ENCODE results near the gene TM2D3.

Gene TM2D3

GRCh38 chr15:101667881-101668280 is 15.7 kb upstream of the TM2D3 start:
- no peak overlapping the region for H2AFZ ChIP-seq (ENCODE audit: low read depth, low read length)
- H4K20me1 ChIP-seq (ENCODE audit: insufficient read depth, low read length) = no peaks in the 10 kb centered on the region
- peaks cover 6% of the 10 kb centered on the region for H3K4me1 ChIP-seq (ENCODE audit: low read length)
- H3K27ac ChIP-seq (ENCODE audit: low read length) = no peak overlapping the region
- H3K9me3 ChIP-seq (ENCODE audit: insufficient read depth, low read length) = no peaks in the 10 kb centered on the region
- no peak for TF ChIP-seq EZH2phosphoT487 (IDR thresholded peaks at IDR 0.05; ENCODE audit: low read depth)
- TF ChIP-seq, protein P1, sequence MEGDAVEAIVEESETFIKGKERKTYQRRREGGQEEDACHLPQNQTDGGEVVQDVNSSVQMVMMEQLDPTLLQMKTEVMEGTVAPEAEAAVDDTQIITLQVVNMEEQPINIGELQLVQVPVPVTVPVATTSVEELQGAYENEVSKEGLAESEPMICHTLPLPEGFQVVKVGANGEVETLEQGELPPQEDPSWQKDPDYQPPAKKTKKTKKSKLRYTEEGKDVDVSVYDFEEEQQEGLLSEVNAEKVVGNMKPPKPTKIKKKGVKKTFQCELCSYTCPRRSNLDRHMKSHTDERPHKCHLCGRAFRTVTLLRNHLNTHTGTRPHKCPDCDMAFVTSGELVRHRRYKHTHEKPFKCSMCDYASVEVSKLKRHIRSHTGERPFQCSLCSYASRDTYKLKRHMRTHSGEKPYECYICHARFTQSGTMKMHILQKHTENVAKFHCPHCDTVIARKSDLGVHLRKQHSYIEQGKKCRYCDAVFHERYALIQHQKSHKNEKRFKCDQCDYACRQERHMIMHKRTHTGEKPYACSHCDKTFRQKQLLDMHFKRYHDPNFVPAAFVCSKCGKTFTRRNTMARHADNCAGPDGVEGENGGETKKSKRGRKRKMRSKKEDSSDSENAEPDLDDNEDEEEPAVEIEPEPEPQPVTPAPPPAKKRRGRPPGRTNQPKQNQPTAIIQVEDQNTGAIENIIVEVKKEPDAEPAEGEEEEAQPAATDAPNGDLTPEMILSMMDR (IDR thresholded peaks at IDR 0.05; ENCODE audit: low read depth, low read length) = no peak
- no peak overlapping the region for H3K4me2 ChIP-seq (ENCODE audit: low read length)
- no peaks in the 10 kb centered on the region for H3K27me3 ChIP-seq (ENCODE audit: low read depth, low read length)
- no peaks in the 10 kb centered on the region for H3K79me2 ChIP-seq (ENCODE audit: low read length)
- no peaks in the 10 kb centered on the region for H3K36me3 ChIP-seq (replicated peaks; ENCODE audit: low read depth, low read length)
- no peak overlapping the region for H3K9ac ChIP-seq (ENCODE audit: low read length)
- H3K4me3 ChIP-seq (ENCODE audit: low read length) = no peak overlapping the region

DNA sequence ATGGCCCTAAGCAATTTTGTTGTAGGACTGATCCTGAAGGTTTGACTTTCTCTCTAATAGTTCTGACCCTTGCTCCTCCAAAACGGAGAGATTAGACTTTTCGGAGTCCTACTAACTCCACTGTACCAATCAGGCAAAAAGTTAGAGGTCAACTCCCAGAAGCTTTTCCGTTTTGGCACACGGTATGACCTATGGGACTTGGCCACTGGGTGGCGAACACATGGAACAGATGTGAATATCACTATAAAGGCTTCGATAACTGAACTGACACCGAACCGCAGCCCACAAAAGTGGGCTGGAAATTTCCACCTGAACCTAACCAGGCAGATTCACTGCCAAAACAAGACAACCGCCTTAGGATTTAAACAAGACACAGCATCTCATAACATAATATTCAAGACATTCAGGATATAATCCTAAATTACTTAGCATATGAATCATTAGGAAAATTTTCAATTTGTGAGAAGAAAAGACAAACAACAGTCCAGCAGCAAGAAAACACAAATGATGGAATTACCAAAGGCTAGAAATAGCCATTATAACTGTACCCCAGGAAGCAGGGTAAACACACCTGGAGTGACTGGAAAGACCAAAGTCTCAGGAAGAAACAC is 12.2 kb upstream of the TM2D3 start:
- Histone ChIP-seq H3K4me2 (ENCODE audit: low read length) (no peak overlapping the region), H3K36me3 (replicated peaks; ENCODE audit: low read depth, low read length) (no peaks in the 10 kb centered on the region), H3K79me2 (ENCODE audit: low read length) (no peaks in the 10 kb centered on the region), H3K27me3 (ENCODE audit: low read depth, low read length) (no peaks in the 10 kb centered on the region), H3K27ac (ENCODE audit: low read length) (no peak overlapping the region), H2AFZ (ENCODE audit: low read depth, low read length) (no peak overlapping the region), H3K4me3 (ENCODE audit: low read length) (no peak overlapping the region), H3K4me1 (ENCODE audit: low read length) (peaks cover 6% of the 10 kb centered on the region), H3K9ac (ENCODE audit: low read length) (no peak overlapping the region), H3K9me3 (ENCODE audit: insufficient read depth, low read length) (no peaks in the 10 kb centered on the region), H4K20me1 (ENCODE audit: insufficient read depth, low read length) (no peaks in the 10 kb centered on the region)
- TF ChIP-seq, protein P1 (IDR thresholded peaks at IDR 0.05; ENCODE audit: low read depth, low read length) = peak; percentile 13; the same call in 1 of the 2 replicates
- no peak for TF ChIP-seq EZH2phosphoT487 (IDR thresholded peaks at IDR 0.05; ENCODE audit: low read depth)

GRCh38 chr15:101662203-101662602 is 10.0 kb upstream of the TM2D3 start:
- Histone ChIP-seq H3K4me1 (ENCODE audit: low read length) (no peaks in the 10 kb centered on the region), H4K20me1 (ENCODE audit: insufficient read depth, low read length) (no peaks in the 10 kb centered on the region), H3K4me2 (ENCODE audit: low read length) (no peak overlapping the region), H2AFZ (ENCODE audit: low read depth, low read length) (no peak overlapping the region), H3K9ac (ENCODE audit: low read length) (no peak overlapping the region), H3K27me3 (ENCODE audit: low read depth, low read length) (no peaks in the 10 kb centered on the region), H3K79me2 (ENCODE audit: low read length) (no peaks in the 10 kb centered on the region), H3K9me3 (ENCODE audit: insufficient read depth, low read length) (no peaks in the 10 kb centered on the region), H3K36me3 (replicated peaks; ENCODE audit: low read depth, low read length) (no peaks in the 10 kb centered on the region), H3K4me3 (ENCODE audit: low read length) (no peak overlapping the region), H3K27ac (ENCODE audit: low read length) (no peak overlapping the region)
- TF ChIP-seq, protein P1 (IDR thresholded peaks at IDR 0.05; ENCODE audit: low read depth, low read length) = no peak
- TF ChIP-seq EZH2phosphoT487 (IDR thresholded peaks at IDR 0.05; ENCODE audit: low read depth) = no peak

DNA sequence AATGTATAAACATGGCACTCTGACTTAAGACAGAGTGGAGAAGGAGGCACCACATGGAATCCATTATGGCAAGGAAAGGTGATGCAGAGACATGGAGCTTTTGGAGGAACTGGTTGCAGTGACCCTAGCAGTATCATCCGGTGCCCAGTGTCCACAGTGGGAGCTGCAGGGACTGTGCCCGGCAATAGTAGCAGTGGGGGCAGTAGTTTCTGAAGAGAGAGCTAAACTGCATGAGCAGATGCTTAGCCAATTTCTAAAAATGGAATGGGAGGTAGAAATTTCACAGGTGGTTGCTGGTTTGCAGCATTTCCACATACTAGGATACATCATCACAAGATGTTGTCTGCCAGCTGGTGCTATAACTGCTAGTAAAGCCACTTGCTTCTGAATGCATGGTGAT is 7.8 kb upstream of the TM2D3 start:
- Histone ChIP-seq H3K79me2 (ENCODE audit: low read length) (no peaks in the 10 kb centered on the region), H3K27me3 (ENCODE audit: low read depth, low read length) (no peaks in the 10 kb centered on the region), H3K4me1 (ENCODE audit: low read length) (no peaks in the 10 kb centered on the region), H3K9ac (ENCODE audit: low read length) (no peak overlapping the region), H2AFZ (ENCODE audit: low read depth, low read length) (no peak overlapping the region), H3K36me3 (replicated peaks; ENCODE audit: low read depth, low read length) (no peaks in the 10 kb centered on the region), H4K20me1 (ENCODE audit: insufficient read depth, low read length) (no peaks in the 10 kb centered on the region), H3K9me3 (ENCODE audit: insufficient read depth, low read length) (no peaks in the 10 kb centered on the region), H3K4me2 (ENCODE audit: low read length) (no peak overlapping the region), H3K27ac (ENCODE audit: low read length) (no peak overlapping the region), H3K4me3 (ENCODE audit: low read length) (no peak overlapping the region)
- TF ChIP-seq, protein P1 (IDR thresholded peaks at IDR 0.05; ENCODE audit: low read depth, low read length) = no peak
- no peak for TF ChIP-seq EZH2phosphoT487 (IDR thresholded peaks at IDR 0.05; ENCODE audit: low read depth)
